Globus pallidus (tissue), 1 donor: ENCODE measurements around the gene AKT1.

Source experiments
- DNase-seq: peaks from one replicate; pipeline ENCODE4 v3.0.0-alpha.2; 2015; ENCODE audit warnings: low spot score

Gene AKT1

DNA sequence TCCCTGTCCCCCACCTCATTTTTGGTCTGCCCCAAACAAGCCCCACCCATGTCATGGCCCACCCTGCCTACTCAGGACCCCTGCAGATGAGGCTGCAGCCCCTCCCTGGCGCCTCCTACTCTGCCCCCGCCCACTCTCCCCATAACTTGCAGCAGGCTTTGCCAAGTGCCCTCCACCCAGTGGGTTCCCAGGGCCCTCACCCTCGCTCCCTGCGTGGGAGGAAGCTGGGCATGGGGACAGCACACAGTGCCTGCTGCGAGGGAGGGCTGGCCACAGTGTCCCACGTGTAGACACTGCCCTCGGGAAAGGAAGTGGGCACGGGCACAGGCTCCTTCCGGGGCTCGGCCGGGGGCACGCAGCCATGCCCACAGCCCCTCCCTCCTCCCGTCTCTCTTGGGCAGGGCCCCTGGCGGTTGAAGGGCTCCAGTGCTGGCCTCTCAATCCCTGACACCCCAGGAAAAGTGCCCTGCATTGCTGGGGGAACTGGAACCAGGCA lies 9.4 kb downstream of the AKT1 start:
- DNase-seq: no peak

DNA sequence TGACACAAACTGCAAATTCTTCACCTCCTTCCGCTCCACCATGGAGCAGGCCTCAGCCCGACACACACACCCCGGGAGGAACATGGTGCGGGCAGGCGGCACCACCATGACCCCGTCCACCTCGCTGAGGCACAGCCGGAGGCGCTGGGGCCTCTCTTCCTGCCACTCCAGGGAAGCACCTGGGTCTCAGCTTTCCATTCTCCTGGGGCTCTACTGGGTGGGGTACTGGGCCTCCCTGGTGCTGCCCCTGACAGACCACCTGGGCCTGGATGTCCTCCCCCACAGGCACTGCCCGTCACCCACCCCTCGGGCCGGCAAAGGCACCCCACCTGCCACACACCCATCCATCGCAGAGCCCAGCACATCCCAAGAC lies 9.9 kb downstream of the AKT1 start:
- no peak for DNase-seq

DNA sequence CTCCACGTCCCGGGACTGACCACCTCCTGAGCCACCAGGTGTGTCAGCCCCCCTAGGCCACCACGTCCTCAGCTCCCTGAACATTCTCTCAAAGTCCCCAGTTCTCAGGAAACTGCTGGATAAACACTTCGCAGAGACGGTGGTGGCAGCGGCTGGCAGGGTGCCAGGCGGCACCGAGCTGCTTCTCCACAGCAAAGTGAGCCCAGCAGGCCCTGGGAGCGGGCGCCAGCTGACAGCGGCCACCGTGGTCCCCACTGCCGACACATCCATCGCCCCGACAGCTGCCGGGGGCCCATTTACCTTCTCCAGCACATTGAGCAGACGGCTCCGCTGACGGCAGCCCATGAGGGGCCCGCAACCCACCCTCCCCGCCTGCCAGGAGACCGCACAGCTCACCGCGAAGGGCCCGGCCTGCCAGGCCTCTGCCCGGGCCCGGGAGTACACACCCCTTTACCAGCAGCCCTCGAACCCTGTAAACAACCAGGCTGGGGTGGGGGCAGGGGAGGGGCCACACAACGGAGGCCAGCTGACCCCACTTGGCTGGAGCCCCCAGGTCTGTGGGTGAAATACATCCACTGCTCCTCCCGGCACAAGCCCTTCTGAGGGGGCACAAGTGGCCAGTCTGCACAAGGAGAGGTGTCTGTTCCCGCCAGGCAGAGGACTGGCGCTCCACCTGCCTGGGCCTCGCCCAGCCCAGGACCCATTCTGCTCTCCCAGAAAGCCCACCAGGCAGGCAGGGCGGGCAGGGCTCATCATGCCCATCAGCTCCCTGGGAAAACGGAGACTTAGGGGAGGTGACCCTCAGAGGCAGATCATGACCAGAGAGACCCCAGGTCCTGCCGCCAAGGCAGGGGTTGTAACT lies 10.5 kb downstream of the AKT1 start:
- DNase-seq: no peak

- DNase-seq: no peak
Observed at GRCh38 chr14:104784218-104784568, 11.4 kb downstream of the AKT1 start.

DNA sequence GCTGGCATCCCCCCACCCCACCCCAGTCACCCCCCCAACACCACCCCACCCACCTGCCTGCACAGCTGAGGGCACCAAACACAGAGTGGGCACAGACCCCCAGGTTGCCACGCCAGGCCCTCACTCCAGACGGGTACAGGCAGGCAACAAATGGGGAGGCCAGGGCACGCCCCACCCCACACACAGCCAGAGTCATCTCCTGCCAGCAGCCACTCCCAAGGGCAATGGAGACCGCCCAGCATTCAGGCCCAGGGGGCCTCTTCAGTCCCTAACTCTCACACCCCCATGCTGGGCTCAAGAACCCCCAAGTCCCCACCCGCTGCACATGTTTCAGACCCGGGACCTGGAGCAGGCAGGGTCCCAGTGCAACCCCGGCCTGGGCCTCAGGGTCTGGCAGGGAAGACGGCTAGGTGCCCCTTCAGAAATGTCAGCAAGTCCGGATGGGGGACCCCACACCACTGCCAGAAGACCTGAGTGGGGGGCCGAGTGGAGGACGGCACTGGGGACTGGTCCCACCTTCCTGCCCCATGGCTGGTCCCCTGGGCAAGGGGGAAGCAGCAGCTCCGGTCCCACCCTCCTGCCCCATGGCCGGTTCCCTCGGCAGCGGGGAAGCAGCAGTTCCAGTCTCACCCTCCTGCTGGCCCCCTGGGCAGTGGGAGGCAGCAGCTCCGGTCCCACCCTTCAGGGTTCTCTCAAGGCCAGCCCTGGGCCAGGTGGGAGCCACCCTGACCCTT lies 11.9 kb downstream of the AKT1 start:
- DNase-seq: no peak

DNA sequence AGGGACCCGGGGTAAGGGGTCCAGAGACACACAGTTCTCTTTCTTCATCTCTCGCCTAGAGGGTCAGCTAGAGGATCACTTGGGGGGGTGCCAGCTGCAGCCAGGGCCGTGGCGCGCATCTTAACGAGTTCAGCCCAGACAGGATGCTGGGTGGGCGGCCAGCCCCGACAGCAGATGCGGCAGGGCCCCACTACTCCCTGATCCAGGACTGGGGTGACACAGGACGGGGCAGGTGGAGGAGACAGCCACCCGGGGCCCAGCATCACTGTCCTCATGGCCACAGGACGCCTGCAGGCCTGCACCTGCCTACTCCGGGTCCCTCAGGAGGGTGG lies 12.8 kb downstream of the AKT1 start:
- no peak for DNase-seq

GRCh38 chr14:104782086-104782807 lies 13.3 kb downstream of the AKT1 start:
- DNase-seq: no peak

GRCh38 chr14:104781271-104782077 lies 14.1 kb downstream of the AKT1 start:
- DNase-seq: no peak

- no peak for DNase-seq
Observed at GRCh38 chr14:104780513-104781030, 15.0 kb downstream of the AKT1 start.

DNA sequence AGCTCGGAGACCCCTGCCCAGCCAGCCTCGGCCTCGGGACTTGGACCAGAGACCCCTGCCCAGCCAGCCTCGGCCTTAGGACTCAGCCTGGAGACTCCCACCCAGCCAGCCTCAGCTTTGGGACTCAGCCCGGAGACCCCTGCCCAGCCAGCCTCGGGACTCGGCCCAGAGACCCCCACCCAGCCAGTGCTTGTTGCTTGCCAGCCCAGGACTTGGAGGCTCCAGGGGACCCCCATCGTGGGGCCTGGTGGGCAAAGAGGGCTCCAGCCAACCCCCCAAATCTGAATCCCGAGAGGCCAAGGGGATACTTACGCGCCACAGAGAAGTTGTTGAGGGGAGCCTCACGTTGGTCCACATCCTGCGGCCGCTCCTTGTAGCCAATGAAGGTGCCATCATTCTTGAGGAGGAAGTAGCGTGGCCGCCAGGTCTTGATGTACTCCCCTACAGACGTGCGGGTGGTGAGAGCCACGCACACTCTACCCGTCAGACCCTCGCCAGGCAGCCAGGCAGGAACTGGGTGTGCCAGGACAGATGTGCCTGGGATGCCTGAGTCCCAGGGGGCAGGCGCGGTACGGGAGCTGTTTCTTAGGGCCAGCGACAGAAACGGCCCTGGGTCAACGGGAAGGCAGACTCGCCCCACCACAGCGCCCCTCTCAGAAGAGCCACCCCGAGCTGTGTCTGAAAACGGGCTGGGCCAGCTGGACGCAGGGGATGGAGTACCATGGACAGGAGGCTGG lies 15.6 kb downstream of the AKT1 start:
- DNase-seq: no peak

GRCh38 chr14:104778694-104779331 lies 16.7 kb downstream of the AKT1 start:
- no peak for DNase-seq

DNA sequence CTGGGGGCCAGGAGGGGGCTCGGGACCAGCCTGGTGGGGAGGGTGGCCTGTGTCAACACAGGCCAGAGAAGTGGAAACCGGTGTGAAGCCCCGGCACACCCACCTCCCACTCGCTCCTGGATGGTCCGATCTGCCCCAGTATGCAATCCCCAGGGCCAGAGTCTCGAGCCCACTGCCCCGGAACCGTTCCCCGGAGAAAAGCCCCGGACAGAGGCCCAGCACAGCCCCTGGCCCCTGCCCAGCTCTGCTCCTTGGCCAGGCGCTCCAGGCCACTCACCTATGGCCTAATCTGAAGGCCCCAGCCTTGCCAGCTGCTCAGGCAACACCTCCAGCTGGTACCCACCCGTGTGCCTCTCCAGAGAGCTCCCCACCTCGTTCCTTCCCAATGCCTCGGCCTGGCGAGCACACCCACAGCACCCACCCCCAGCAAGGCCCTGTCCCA lies 17.7 kb downstream of the AKT1 start:
- DNase-seq: no peak

DNA sequence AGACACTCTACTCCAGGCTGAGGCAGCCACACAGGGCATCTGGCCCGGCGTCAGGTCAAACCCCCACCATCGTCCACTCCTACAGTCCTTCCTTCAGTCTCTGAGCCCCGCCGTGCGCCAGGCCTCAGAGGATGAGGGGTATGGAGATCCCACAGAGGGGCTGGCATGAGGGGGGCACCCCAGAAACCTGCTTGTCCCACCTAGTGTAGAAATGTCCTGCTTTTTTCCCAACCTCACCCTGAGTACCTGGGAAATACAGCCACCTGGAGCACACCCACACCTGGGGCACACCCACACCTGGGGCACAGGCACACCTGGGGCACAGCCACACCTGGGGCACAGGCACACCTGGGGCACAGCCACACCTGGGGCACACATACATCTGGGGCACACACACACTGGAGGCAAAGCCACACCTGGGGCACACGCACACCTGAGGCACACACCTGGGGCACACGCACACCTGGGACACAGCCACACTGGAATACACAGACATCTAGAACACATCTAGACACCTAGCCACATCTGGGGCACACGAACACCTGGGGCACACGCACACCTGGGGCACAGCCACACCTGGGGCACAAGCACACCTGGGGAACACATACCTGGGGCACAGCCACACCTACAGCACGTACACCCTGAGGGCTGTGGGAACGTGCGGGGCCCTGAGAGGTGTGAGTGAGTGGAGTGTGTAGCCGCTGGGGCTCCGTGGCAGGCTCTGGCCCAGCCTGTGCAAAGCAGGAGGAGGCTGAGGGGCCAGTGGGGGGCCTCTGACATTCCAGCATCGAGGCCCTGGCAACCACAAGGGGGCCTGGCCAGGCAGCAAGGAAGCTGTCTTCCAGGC lies 18.4 kb downstream of the AKT1 start:
- no peak for DNase-seq

GRCh38 chr14:104776481-104776880 lies 19.1 kb downstream of the AKT1 start:
- DNase-seq: no peak

- DNase-seq: no peak
Observed at GRCh38 chr14:104775073-104775489, 20.5 kb downstream of the AKT1 start.

DNA sequence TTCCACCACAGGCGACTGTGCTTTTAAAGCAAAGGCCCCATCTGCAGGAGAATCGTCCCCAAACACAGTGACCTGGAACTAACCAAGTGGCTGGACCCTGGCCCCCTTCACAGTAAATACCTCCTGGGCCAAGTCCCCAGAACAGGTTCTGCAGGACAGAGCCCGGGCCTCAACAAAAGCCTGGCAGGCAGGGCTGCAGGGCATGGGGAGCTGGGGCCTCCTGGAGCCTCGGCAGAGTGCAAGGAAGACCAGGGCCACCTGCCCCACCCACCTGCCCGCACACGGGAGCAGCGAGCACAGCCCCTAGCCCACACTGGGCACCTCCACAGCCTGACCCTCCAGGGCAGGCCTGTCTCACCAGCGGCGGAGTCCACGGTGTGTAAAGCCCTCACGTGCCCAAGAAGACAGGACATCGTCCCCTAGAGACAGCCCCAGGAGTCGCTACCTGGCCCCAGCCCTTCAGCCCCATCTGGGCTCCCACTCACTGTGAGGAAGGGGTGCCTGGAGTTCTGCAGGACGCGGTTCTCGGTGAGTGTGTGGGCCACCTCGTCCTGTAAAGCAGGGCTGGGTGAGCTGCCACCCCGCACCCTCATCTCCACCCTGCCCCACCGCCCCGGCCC lies 21.0 kb downstream of the AKT1 start:
- no peak for DNase-seq

DNA sequence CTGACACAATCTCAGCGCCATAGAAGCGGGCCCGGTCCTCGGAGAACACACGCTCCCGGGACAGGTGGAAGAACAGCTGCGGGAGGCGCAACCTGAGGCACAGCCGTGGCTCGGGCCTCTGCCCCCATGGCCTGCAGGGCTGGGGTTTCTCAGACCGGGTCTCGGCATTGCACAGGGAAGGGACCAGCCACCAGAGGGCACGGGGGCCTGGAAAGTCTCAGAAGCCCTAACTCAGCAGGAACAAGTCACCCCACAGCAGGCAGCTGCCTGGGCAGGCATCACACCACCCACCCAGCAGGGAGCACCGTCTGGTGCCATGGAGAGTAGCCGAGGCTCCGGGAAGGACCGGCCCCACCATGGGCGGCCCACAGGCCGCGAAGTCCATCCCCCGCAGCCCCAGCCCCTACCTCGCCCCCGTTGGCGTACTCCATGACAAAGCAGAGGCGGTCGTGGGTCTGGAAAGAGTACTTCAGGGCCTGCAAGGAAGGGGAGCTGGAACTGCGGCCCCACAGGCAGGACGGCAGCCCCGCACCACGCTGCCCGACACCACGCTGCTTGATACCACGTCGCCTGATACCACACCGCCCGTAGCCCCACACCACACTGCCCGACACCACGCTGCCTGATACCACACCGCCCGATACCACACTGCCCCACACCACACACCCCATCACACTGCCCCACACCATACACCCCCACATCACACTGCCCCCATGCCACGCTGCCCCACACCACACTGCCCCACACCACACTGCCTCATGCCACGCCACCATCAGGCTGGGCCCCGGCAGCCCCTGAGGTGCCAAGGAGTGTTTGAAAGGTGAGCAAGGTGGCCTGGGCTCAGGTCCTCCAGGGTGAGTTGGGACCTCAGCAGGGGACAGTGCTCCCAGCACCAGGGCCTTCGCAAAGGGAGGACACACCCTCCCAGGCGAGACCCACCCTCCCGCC lies 21.8 kb downstream of the AKT1 start:
- no peak for DNase-seq
